Endothelial cell of coronary artery (primary cell): ENCODE measurements around the gene BLOC1S5. TPM values are rescaled to one million over a fixed set of nuclear protein-coding genes. Genes with fewer than 3 reads are reported as not detected.

ENCODE experiments used
- total RNA-seq: library from RNA; depleted of rRNA; stranded (reverse); fragments of >200 nt; gene quantifications from 2 replicates; pipeline ENCODE4 v1.2.3, GENCODE V29; 2014

BLOC1S5 gene
- 12.8 and 14.5 TPM in 2 replicates for total RNA-seq

GRCh38 chr6:8063761-8064637 is at the start of gene BLOC1S5:
TSS of gene BLOC1S5 (minus strand) at chr6:8064389. CDS start at chr6:8064376, 13 bp downstream.

GRCh38 chr6:8102122-8102958 is 38.2 kb upstream of the BLOC1S5 start, which contains the start of gene EEF1E1:
TSS of gene EEF1E1 (minus strand) at chr6:8102548. CDS start at chr6:8102521, 27 bp downstream.

Other genes with a start within 250 kb of the BLOC1S5 start
- 1,055 and 1,190 TPM in 2 replicates for gene TXNDC5, start 153.6 kb downstream of the BLOC1S5 start, total RNA-seq
- gene EEF1E1, start 38.2 kb upstream of the BLOC1S5 start, total RNA-seq: 37.4 and 51.3 TPM in 2 replicates